Breast epithelium (tissue), 3 donors: ENCODE results near the gene SPATA2L.

Experiments
- POLR2A ChIP-seq: fragments of 450-650 bp; IDR thresholded peaks from one replicate; pipeline ENCODE4 v1.6.1; 2016; ENCODE audit warnings: antibody characterized with exemption, mild to moderate bottlenecking, moderate library complexity
- TF ChIP-seq, protein P1 (sequence below), 3 donors: fragments of 450-650 bp; IDR thresholded peaks; one replicate each; pipeline ENCODE4 v1.5.1; 2016 to 2017; ENCODE audit warnings: antibody characterized with exemption in 3 of 3, mild to moderate bottlenecking in 3 of 3, moderate library complexity in 3 of 3

DNA sequence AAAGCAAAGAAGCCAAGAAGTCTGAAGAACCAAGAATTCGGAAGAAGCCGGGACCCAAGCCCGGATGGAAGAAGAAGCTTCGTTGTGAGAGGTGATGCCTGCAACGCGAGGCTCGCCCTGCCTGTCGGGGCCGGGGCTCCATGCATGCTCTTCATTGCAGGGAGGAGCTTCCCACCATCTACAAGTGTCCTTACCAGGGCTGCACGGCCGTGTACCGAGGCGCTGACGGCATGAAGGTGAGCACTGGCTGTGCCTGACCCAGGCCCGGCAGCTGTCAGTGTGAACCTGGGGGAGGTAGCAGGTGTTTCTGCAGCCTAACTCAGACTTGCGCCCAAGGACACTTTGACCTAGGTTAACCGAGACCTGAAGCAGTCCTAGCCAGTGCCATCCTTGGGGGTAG, 31.8 kb upstream of the SPATA2L start:
- TF ChIP-seq, protein P1, sequence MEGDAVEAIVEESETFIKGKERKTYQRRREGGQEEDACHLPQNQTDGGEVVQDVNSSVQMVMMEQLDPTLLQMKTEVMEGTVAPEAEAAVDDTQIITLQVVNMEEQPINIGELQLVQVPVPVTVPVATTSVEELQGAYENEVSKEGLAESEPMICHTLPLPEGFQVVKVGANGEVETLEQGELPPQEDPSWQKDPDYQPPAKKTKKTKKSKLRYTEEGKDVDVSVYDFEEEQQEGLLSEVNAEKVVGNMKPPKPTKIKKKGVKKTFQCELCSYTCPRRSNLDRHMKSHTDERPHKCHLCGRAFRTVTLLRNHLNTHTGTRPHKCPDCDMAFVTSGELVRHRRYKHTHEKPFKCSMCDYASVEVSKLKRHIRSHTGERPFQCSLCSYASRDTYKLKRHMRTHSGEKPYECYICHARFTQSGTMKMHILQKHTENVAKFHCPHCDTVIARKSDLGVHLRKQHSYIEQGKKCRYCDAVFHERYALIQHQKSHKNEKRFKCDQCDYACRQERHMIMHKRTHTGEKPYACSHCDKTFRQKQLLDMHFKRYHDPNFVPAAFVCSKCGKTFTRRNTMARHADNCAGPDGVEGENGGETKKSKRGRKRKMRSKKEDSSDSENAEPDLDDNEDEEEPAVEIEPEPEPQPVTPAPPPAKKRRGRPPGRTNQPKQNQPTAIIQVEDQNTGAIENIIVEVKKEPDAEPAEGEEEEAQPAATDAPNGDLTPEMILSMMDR (IDR thresholded peaks at IDR 0.05) = no peak
- no peak for TF ChIP-seq POLR2A
